SK-N-SH (cell line): ENCODE data around the gene NFIA. TPM values are rescaled to one million over a fixed set of nuclear protein-coding genes. Genes with fewer than 3 reads are reported as not detected.

Experiments used
- CTCF ChIA-PET: fragments of 300-600, 350-600 bp; formaldehyde crosslinking; extraction: SDS; loops from one replicate; lab custom pipeline; 2021; lab: Yijun Ruan, JAX
- POLR2A ChIA-PET: fragments of 350-600 bp; sonication (Branson Sonifier 250); formaldehyde crosslinking; extraction: SDS; loops from one replicate; lab custom pipeline; 2020; ENCODE audit warnings: antibody characterized with exemption, inconsistent platforms; lab: Yijun Ruan, JAX
- DNase-seq: peaks from one replicate; pipeline ENCODE4 v3.0.0; 2012
- H2AFZ ChIP-seq: fragments of 200-600 bp; sonication (generic); 2 replicates; pipeline ENCODE4 v1.8.1; 2016; ENCODE audit warnings: antibody characterized with exemption, mild to moderate bottlenecking, low read depth
- H3F3A ChIP-seq: fragments of 200-600 bp; sonication (generic); replicated peaks from 2 replicates; pipeline ENCODE3; 2016; ENCODE audit warnings: antibody characterized with exemption, mild to moderate bottlenecking; ENCODE audit not compliant: insufficient read depth
- H3K27ac ChIP-seq, 2 experiments: fragments of 200-500 bp in 1 of 2; fragments of 200-600 bp in 1 of 2; sonication (Bioruptor generic) in 1 of 2; sonication (generic), shearing (Covaris generic) in 1 of 2; 2 replicates each; pipeline versions ENCODE4 v1.5.1 to v1.6.1; 2014 to 2016; ENCODE audit warnings: low read depth in 2 of 2, inconsistent platforms in 1 of 2, low read length in 1 of 2, mild to moderate bottlenecking in 1 of 2, mixed read lengths in 1 of 2
- H3K27me3 ChIP-seq: fragments of 200-600 bp; sonication (generic), shearing (Covaris generic); 2 replicates; pipeline ENCODE4 v1.6.1; 2016; ENCODE audit warnings: mixed run types; ENCODE audit not compliant: insufficient read depth
- H3K36me3 ChIP-seq, 2 experiments: fragments of 200-500 bp in 1 of 2; fragments of 200-600 bp in 1 of 2; sonication (Bioruptor generic) in 1 of 2; sonication (generic) in 1 of 2; replicated peaks in 1 of 2; 2 replicates each; pipeline versions ENCODE3 to v1.5.1; 2014 to 2016; ENCODE audit warnings: low read length in 1 of 2, mild to moderate bottlenecking in 1 of 2; ENCODE audit not compliant: insufficient read depth in 2 of 2, control insufficient read depth in 1 of 2
- H3K4me1 ChIP-seq, 2 experiments: fragments of 200-500 bp in 1 of 2; fragments of 200-600 bp in 1 of 2; sonication (Bioruptor generic) in 1 of 2; sonication (generic), shearing (Covaris generic) in 1 of 2; 2 replicates each; pipeline versions ENCODE4 v1.5.1 to v1.6.1; 2014 to 2016; ENCODE audit warnings: low read depth in 1 of 2, low read length in 1 of 2, mixed run types in 1 of 2; ENCODE audit not compliant: insufficient read depth in 2 of 2, control insufficient read depth in 1 of 2
- H3K4me2 ChIP-seq: fragments of 200-600 bp; sonication (generic), shearing (Covaris generic); 2 replicates; pipeline ENCODE4 v1.6.1; 2017; ENCODE audit warnings: mixed run types
- H3K4me3 ChIP-seq, 2 experiments: fragments of 200-500 bp in 1 of 2; fragments of 200-600 bp in 1 of 2; sonication (Bioruptor generic) in 1 of 2; sonication (generic), shearing (Covaris generic) in 1 of 2; 2 replicates each; pipeline versions ENCODE4 v1.5.1 to v1.8.1; 2014 to 2016; ENCODE audit warnings: low read depth in 2 of 2, inconsistent platforms in 1 of 2, low read length in 1 of 2, mild to moderate bottlenecking in 1 of 2, mixed read lengths in 1 of 2, moderate library complexity in 1 of 2
- H3K79me2 ChIP-seq: fragments of 200-600 bp; sonication (generic); 2 replicates; pipeline ENCODE4 v1.8.1; 2017; ENCODE audit warnings: mild to moderate bottlenecking; ENCODE audit not compliant: insufficient read depth
- H3K9ac ChIP-seq: fragments of 200-600 bp; sonication (generic); 2 replicates; pipeline ENCODE4 v1.6.1; 2017; ENCODE audit warnings: mixed run types
- H3K9me2 ChIP-seq: fragments of 200-600 bp; sonication (generic); 2 replicates; pipeline ENCODE4 v1.6.1; 2017; ENCODE audit warnings: mixed run types
- H3K9me3 ChIP-seq: fragments of 200-600 bp; sonication (generic); 2 replicates; pipeline ENCODE4 v1.6.1; 2017; ENCODE audit warnings: mixed run types, mild to moderate bottlenecking, moderate library complexity
- H4K20me1 ChIP-seq: fragments of 200-600 bp; sonication (generic); 2 replicates; pipeline ENCODE4 v1.6.1; 2017; ENCODE audit warnings: mild to moderate bottlenecking, mixed run types; ENCODE audit not compliant: insufficient read depth
- EZH2phosphoT487 ChIP-seq: fragments of 200-600 bp; sonication (generic); IDR thresholded peaks from 2 replicates; pipeline ENCODE4 v1.6.1; 2017; ENCODE audit warnings: low read depth, mixed run types, mild to moderate bottlenecking, antibody characterized with exemption, moderate library complexity, borderline replicate concordance
- FOSL2 ChIP-seq: IDR thresholded peaks from 2 replicates; pipeline ENCODE4 v1.4.0; 2012; ENCODE audit warnings: low read depth, mild to moderate bottlenecking, moderate library complexity, borderline replicate concordance
- FOXJ3 ChIP-seq: sonication (generic); formaldehyde crosslinking; IDR thresholded peaks from 2 replicates; pipeline ENCODE4 v1.5.1; 2020; ENCODE audit warnings: mild to moderate bottlenecking, missing genetic modification reagents
- GABPA ChIP-seq: IDR thresholded peaks from 2 replicates; pipeline ENCODE4 v1.4.0; 2012; ENCODE audit warnings: low read depth, mild to moderate bottlenecking
- NFIC ChIP-seq: IDR thresholded peaks from 2 replicates; pipeline ENCODE4 v1.4.0; 2012; ENCODE audit warnings: borderline replicate concordance
- NRF1 ChIP-seq: IDR thresholded peaks from 2 replicates; pipeline ENCODE4 v1.6.1; 2012; ENCODE audit warnings: low read depth, mild to moderate bottlenecking, low read length
- PBX3 ChIP-seq: IDR thresholded peaks from 2 replicates; pipeline ENCODE4; 2012
- RCOR1 ChIP-seq: fragments of 150-350 bp; IDR thresholded peaks from 2 replicates; pipeline ENCODE4 v1.6.1; 2017; ENCODE audit warnings: antibody characterized with exemption, low read length
- RFX5 ChIP-seq: IDR thresholded peaks from 2 replicates; pipeline ENCODE4 v1.6.1; 2012; ENCODE audit warnings: mild to moderate bottlenecking, improper control_type of control experiment, low read length
- RXRA ChIP-seq: IDR thresholded peaks from 2 replicates; pipeline ENCODE4 v1.4.0; 2012; ENCODE audit warnings: low read depth, mild to moderate bottlenecking, borderline replicate concordance
- TAF1 ChIP-seq: IDR thresholded peaks from 2 replicates; pipeline ENCODE4 v1.6.1; 2012; ENCODE audit warnings: low read depth, mild to moderate bottlenecking, low read length, moderate library complexity, borderline replicate concordance
- USF1 ChIP-seq: IDR thresholded peaks from 2 replicates; pipeline ENCODE4 v1.4.0; 2012; ENCODE audit warnings: low read depth, borderline replicate concordance
- WGBS: methylation state at CpG from one replicate; pipeline ENCODE4 v1.1.6; 2017; ENCODE audit warnings: low lambda C conversion rate; 5-methylcytosine and 5-hydroxymethylcytosine counted together
- polyA plus RNA-seq, 3 experiments: library from polyadenylated mRNA; depleted of rRNA; stranded (reverse); fragments of >200 nt; gene quantifications; 2 replicates each; pipeline ENCODE4 v1.2.3, GENCODE V29; 2012
- TF ChIP-seq, protein P1 (sequence below): fragments of 150-350 bp; IDR thresholded peaks from 2 replicates; pipeline ENCODE4 v1.6.1; 2017; ENCODE audit warnings: antibody characterized with exemption, low read length, low read depth, borderline replicate concordance
- TF ChIP-seq, protein P2 (sequence below): IDR thresholded peaks from 2 replicates; pipeline ENCODE4 v1.6.1; 2012; ENCODE audit warnings: mild to moderate bottlenecking, low read depth, low read length, moderate library complexity
- TF ChIP-seq, protein P3 (sequence below): IDR thresholded peaks from 2 replicates; pipeline ENCODE4 v1.4.0; 2012; ENCODE audit warnings: low read depth
- TF ChIP-seq, protein P4 (sequence below): IDR thresholded peaks from 2 replicates; pipeline ENCODE4 v1.4.0; 2012; ENCODE audit warnings: low read depth, borderline replicate concordance
- TF ChIP-seq, protein P5 (sequence below): fragments of 200-600 bp; sonication (generic); IDR thresholded peaks from 2 replicates; pipeline ENCODE4 v1.6.1; 2017; ENCODE audit warnings: antibody characterized with exemption, mild to moderate bottlenecking, moderate library complexity

Gene NFIA
- polyA plus RNA-seq, 1 of the 3 experiments (the other 2 are of a cell fraction): 3.3 TPM

DNA sequence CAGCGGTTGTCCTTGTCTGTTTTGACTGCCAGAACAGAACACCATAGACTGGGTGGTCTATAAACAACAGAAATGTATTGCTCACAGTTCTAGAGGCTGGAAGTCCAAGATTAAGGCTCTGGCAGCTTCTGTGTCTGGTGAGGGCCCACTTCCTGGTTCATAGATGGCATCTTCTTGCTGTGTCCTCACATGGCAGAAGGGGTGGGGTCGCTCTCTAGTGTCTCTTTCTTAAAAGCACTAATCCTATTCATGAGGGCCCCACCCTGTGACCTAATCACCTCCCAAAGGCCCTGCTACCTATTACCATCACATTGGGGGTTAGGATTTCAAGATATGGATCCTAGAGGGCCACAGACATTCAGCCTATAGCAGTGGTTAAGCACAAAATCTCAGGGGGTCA is 304.4 kb downstream of the NFIA start:
- H4K20me1 ChIP-seq: no peaks in the 10 kb centered on the region
- peaks cover 6 to 16% of the 10 kb centered on the region in 2 experiments for H3K36me3 ChIP-seq
- H3K27me3 ChIP-seq: no peaks in the 10 kb centered on the region
- H3K4me3 ChIP-seq: no peak overlapping the region
- no peak overlapping the region for H3K27ac ChIP-seq
- no peak overlapping the region for H2AFZ ChIP-seq
- no peaks in the 10 kb centered on the region for H3K9me2 ChIP-seq
- H3K4me1 ChIP-seq: peaks cover 0 to 5% of the 10 kb centered on the region in 2 experiments; a peak in 2 of 4 replicates
- TF ChIP-seq TAF1 (no peak), FOSL2 (no peak), FOXJ3 (CRISPR knock-in tag) (no peak), PBX3 (no peak), RFX5 (no peak), NRF1 (no peak), RXRA (no peak), USF1 (no peak), EZH2phosphoT487 (no peak), NFIC (no peak), GABPA (no peak), RCOR1 (no peak)
- TF ChIP-seq, protein P1, sequence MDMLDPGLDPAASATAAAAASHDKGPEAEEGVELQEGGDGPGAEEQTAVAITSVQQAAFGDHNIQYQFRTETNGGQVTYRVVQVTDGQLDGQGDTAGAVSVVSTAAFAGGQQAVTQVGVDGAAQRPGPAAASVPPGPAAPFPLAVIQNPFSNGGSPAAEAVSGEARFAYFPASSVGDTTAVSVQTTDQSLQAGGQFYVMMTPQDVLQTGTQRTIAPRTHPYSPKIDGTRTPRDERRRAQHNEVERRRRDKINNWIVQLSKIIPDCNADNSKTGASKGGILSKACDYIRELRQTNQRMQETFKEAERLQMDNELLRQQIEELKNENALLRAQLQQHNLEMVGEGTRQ: no peak
- TF ChIP-seq, protein P2, sequence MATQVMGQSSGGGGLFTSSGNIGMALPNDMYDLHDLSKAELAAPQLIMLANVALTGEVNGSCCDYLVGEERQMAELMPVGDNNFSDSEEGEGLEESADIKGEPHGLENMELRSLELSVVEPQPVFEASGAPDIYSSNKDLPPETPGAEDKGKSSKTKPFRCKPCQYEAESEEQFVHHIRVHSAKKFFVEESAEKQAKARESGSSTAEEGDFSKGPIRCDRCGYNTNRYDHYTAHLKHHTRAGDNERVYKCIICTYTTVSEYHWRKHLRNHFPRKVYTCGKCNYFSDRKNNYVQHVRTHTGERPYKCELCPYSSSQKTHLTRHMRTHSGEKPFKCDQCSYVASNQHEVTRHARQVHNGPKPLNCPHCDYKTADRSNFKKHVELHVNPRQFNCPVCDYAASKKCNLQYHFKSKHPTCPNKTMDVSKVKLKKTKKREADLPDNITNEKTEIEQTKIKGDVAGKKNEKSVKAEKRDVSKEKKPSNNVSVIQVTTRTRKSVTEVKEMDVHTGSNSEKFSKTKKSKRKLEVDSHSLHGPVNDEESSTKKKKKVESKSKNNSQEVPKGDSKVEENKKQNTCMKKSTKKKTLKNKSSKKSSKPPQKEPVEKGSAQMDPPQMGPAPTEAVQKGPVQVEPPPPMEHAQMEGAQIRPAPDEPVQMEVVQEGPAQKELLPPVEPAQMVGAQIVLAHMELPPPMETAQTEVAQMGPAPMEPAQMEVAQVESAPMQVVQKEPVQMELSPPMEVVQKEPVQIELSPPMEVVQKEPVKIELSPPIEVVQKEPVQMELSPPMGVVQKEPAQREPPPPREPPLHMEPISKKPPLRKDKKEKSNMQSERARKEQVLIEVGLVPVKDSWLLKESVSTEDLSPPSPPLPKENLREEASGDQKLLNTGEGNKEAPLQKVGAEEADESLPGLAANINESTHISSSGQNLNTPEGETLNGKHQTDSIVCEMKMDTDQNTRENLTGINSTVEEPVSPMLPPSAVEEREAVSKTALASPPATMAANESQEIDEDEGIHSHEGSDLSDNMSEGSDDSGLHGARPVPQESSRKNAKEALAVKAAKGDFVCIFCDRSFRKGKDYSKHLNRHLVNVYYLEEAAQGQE: no peak
- TF ChIP-seq, protein P3, sequence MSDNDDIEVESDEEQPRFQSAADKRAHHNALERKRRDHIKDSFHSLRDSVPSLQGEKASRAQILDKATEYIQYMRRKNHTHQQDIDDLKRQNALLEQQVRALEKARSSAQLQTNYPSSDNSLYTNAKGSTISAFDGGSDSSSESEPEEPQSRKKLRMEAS: no peak
- TF ChIP-seq, protein P4, sequence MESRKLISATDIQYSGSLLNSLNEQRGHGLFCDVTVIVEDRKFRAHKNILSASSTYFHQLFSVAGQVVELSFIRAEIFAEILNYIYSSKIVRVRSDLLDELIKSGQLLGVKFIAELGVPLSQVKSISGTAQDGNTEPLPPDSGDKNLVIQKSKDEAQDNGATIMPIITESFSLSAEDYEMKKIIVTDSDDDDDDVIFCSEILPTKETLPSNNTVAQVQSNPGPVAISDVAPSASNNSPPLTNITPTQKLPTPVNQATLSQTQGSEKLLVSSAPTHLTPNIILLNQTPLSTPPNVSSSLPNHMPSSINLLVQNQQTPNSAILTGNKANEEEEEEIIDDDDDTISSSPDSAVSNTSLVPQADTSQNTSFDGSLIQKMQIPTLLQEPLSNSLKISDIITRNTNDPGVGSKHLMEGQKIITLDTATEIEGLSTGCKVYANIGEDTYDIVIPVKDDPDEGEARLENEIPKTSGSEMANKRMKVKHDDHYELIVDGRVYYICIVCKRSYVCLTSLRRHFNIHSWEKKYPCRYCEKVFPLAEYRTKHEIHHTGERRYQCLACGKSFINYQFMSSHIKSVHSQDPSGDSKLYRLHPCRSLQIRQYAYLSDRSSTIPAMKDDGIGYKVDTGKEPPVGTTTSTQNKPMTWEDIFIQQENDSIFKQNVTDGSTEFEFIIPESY: no peak
- TF ChIP-seq, protein P5, sequence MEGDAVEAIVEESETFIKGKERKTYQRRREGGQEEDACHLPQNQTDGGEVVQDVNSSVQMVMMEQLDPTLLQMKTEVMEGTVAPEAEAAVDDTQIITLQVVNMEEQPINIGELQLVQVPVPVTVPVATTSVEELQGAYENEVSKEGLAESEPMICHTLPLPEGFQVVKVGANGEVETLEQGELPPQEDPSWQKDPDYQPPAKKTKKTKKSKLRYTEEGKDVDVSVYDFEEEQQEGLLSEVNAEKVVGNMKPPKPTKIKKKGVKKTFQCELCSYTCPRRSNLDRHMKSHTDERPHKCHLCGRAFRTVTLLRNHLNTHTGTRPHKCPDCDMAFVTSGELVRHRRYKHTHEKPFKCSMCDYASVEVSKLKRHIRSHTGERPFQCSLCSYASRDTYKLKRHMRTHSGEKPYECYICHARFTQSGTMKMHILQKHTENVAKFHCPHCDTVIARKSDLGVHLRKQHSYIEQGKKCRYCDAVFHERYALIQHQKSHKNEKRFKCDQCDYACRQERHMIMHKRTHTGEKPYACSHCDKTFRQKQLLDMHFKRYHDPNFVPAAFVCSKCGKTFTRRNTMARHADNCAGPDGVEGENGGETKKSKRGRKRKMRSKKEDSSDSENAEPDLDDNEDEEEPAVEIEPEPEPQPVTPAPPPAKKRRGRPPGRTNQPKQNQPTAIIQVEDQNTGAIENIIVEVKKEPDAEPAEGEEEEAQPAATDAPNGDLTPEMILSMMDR: no peak
- H3K4me2 ChIP-seq: no peak overlapping the region
- H3K9me3 ChIP-seq: no peaks in the 10 kb centered on the region
- 100% methylated on average over 2 of the region's 2 CpGs for WGBS
- no peaks in the 10 kb centered on the region for H3K79me2 ChIP-seq
- H3F3A ChIP-seq: peaks cover 9% of the 10 kb centered on the region
- no peak overlapping the region for H3K9ac ChIP-seq
- POLR2A ChIA-PET: no interaction called here
- DNase-seq: no peak
- CTCF ChIA-PET: no interaction called here
